ENCODE measurements around the gene EPN2.
A peak's percentile ranks its signal among the peaks of the same experiment; 100 is the strongest.

Gene EPN2

DNA sequence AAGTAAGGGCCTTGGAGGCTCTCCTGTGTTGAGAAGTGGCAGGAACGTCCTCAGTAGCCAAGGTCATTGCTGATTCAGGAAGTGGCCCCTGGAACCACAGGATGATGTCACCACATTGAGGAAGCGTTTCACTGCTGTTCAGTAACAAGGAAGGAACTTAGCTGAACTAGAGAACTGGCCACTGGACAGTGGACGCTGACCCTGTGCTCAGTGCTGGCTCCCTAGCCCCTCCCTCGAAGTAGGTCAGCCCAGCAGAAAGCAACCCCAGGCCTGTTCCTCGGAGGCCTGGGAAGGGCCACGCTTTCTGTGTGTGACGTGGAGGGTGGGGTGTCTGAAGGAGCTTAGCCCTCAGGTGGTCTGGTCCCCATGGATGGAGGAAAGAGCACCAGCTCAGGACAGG lies 67.0 kb downstream of the EPN2 start:
- TF ChIP-seq CTCF (IDR thresholded peaks at IDR 0.05; ENCODE audit: extremely low read depth, missing control alignments) = no peak
- DNase-seq (ENCODE audit: low spot score) = no peak

- DNase-seq (ENCODE audit: low spot score) = no peak
- no peak for TF ChIP-seq CTCF (IDR thresholded peaks at IDR 0.05; ENCODE audit: extremely low read depth, missing control alignments)
Observed at GRCh38 chr17:19304751-19305150, 67.6 kb downstream of the EPN2 start.

DNA sequence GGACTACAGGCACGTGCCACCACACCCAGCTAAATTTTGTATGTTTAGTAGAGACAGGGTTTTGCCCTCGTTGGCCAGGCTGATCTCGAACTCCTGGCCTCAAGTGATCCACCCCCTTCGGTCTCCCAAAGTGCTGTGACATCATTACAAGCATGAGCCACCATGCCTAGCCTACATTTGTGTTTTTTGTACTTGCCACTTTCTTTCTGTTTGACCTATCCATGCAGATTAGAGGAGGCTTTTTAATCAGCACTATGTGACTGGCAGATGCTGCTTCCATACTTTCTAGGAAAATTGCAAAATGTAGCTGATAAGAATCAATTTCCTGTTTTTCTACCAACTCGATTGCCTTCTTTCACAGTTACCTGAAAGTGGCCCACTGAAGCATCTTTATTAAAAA lies 68.1 kb downstream of the EPN2 start:
- TF ChIP-seq CTCF (IDR thresholded peaks at IDR 0.05; ENCODE audit: extremely low read depth, missing control alignments) = no peak
- no peak for DNase-seq (ENCODE audit: low spot score)

GRCh38 chr17:19305761-19306159 lies 68.6 kb downstream of the EPN2 start:
- DNase-seq (ENCODE audit: low spot score) = no peak
- TF ChIP-seq CTCF (IDR thresholded peaks at IDR 0.05; ENCODE audit: extremely low read depth, missing control alignments) = no peak

GRCh38 chr17:19306160-19307111 lies 69.3 kb downstream of the EPN2 start:
- DNase-seq (ENCODE audit: low spot score) = peak; percentile 74
- TF ChIP-seq CTCF (IDR thresholded peaks at IDR 0.05; ENCODE audit: extremely low read depth, missing control alignments) = no peak

DNA sequence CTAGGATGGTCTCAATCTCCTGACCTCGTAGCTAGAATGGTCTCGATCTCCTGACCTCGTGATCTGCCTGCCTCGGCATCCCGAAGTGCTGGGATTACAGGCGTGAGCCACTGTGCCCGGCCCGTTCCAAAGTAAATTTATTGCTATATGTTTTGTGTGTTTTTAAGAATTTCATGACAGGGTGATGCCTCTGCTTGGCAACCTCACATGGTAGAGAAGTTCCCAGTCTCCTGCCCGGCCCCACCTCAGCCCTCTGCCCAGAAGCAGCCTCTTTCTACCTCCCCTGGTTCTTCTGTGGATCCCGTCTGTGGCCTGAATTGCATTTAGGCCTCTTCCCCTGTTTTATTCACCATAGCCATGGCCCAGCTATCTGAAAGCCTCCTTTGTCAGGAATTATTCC lies 70.4 kb downstream of the EPN2 start:
- DNase-seq (ENCODE audit: low spot score) = no peak
- no peak for TF ChIP-seq CTCF (IDR thresholded peaks at IDR 0.05; ENCODE audit: extremely low read depth, missing control alignments)

DNA sequence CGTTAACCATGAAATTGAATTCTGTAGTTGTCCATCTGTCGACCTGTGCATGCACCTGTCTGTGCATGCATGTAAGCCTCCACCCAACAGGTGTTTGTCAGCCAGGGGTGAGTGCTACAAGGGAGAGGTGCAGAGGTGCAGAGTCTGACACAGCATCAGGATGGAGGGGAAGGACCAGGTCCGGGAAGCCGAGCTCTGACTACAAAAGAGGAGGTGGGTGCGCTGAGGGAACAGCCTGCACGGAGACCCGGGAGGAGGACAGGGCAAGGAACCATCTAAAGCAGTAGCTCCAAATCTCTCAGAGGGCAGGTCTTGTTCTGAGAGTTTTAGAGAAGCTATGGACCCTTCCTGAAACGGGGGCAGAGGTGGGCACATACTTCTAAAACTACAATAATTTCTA lies 71.2 kb downstream of the EPN2 start:
- TF ChIP-seq CTCF (IDR thresholded peaks at IDR 0.05; ENCODE audit: extremely low read depth, missing control alignments) = no peak
- DNase-seq (ENCODE audit: low spot score) = no peak
